NT2/D1 (cell line): ENCODE data around the gene SMIM28.
"Not testable (repeated sequence)": the region's sequence is repeated elsewhere in the genome, so short reads cannot be mapped to it uniquely, and the experiment has no call there.

Experiments
- DNase-seq: peaks from one replicate; pipeline ENCODE4 v3.0.0-alpha.2; 2011; ENCODE audit warnings: low read depth, low spot score
- H3K27me3 ChIP-seq: 2 replicates; pipeline ENCODE4 v1.6.0; 2011; ENCODE audit warnings: mild to moderate bottlenecking; ENCODE audit not compliant: insufficient read length, insufficient read depth
- H3K36me3 ChIP-seq: 2 replicates; pipeline ENCODE4 v1.6.1; 2011; ENCODE audit warnings: mild to moderate bottlenecking, low read length, mixed read lengths; ENCODE audit not compliant: insufficient read depth, insufficient read length
- H3K4me1 ChIP-seq: 2 replicates; pipeline ENCODE4 v1.5.1; 2011; ENCODE audit not compliant: insufficient read depth, insufficient read length
- H3K4me3 ChIP-seq: 2 replicates; pipeline ENCODE4 v1.5.1; 2011; ENCODE audit warnings: low read depth; ENCODE audit not compliant: insufficient read length
- H3K9ac ChIP-seq: 2 replicates; pipeline ENCODE4 v1.6.0; 2011; ENCODE audit warnings: low read depth; ENCODE audit not compliant: insufficient read length
- H3K9me3 ChIP-seq: 2 replicates; pipeline ENCODE4 v1.5.1; 2011; ENCODE audit warnings: mild to moderate bottlenecking, low read length; ENCODE audit not compliant: insufficient read depth
- SUZ12 ChIP-seq: IDR thresholded peaks from 2 replicates; pipeline ENCODE4 v1.6.1; 2011; ENCODE audit not compliant: insufficient read length, insufficient read depth; ENCODE audit errors: extremely low read depth
- YY1 ChIP-seq: IDR thresholded peaks from 2 replicates; pipeline ENCODE4 v1.6.1; 2011; ENCODE audit not compliant: insufficient read length, insufficient read depth
- ZNF274 ChIP-seq: IDR thresholded peaks from 2 replicates; pipeline ENCODE4 v1.6.1; 2011; ENCODE audit warnings: mild to moderate bottlenecking, low read depth, low read length

SMIM28 gene

DNA sequence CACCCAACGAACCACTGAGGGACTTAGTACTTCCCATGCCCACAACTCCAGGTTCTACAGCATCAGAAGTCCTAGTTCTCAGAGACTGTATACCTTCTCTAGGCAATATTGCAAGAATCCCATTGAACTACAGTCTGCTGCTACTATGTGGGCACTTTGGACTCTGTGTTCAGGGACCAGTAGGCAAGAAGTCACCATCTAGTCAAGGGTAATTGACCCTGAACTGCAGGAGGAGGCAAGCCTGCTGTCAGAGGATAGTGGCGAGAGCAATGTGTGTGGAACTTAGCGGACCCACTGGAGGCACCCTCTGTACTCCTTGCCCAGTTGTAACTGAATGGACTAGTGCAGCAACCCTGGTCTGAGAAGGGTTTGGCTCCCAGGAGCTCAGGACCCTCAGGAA is 42.1 kb downstream of the SMIM28 start:
- no peak for DNase-seq
- TF ChIP-seq YY1 = no peak
- no peak for TF ChIP-seq ZNF274
- TF ChIP-seq SUZ12 = no peak
- Histone ChIP-seq H3K36me3 (peaks cover 56% of the 10 kb centered on the region), H3K9me3 (no peaks in the 10 kb centered on the region), H3K27me3 (no peaks in the 10 kb centered on the region), H3K9ac (no peak overlapping the region), H3K4me3 (no peak overlapping the region), H3K4me1 (no peaks in the 10 kb centered on the region)

DNA sequence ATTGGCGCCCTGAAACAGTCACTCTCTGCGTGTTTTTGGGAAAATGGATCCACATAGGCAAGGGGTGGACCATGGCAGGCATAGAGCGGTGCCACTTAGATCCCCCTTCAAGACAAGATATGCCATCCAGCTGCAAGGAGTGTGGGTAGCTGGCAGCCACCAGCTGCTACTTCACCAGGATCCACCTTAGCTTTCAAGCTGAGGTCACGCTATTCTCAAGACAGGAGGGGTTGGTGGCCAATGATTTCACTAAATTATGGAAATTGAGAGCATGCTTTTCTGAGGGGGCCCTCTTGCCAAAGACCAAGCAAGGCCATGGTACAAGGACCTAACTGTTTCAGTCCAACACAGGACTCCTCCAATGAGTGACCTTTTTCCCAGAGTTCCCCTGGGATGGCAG is 42.7 kb downstream of the SMIM28 start:
- no peak for TF ChIP-seq YY1
- no peak for TF ChIP-seq SUZ12
- TF ChIP-seq ZNF274 = no peak
- no peak for DNase-seq
- Histone ChIP-seq H3K4me3 (no peak overlapping the region), H3K27me3 (no peaks in the 10 kb centered on the region), H3K4me1 (no peaks in the 10 kb centered on the region), H3K36me3 (peaks cover 51% of the 10 kb centered on the region), H3K9ac (no peak overlapping the region), H3K9me3 (no peaks in the 10 kb centered on the region)

DNA sequence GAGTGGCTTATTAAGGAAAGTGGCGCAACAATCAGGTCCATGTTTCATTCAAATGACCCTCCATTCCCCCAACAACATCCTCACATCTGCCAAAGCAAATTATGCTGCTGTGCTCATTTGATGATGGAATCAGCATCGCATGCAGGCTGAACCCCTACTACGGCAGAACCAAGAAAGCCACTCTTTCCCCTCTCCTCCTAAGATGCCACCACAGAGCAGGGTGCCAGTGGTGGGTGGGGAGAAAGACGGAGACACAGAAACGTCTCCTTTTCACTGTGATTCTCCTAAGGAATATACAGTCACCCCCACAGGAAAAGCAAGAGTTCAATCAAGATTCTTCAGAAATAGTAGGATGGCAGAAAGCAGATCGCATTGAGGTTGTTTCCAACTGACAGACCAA is 43.4 kb downstream of the SMIM28 start:
- H3K4me3 ChIP-seq = no peak overlapping the region
- no peaks in the 10 kb centered on the region for H3K9me3 ChIP-seq
- no peak for DNase-seq
- H3K36me3 ChIP-seq = peaks cover 49% of the 10 kb centered on the region
- TF ChIP-seq SUZ12 = no peak
- no peak for TF ChIP-seq YY1
- TF ChIP-seq ZNF274 = no peak
- no peaks in the 10 kb centered on the region for H3K27me3 ChIP-seq
- no peaks in the 10 kb centered on the region for H3K4me1 ChIP-seq
- H3K9ac ChIP-seq = no peak overlapping the region

DNA sequence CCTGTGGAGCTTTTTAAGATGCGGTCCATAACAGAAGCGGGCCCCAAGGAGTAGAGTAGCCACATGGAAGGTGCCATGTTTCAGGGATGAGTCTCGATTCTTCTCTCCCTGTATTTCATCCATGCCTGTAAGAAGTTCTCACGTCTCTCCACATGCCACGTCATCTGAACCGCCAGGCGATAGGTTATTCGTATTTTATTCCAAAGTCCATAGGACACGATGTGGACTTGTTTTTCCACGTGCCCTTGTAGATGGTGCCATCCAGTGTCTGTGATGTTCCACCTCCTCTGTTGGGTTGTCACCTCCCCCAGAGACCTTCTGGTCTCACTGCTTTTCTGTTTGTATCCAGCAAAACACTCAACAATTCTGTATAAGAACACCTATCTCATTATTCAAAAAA is 43.9 kb downstream of the SMIM28 start:
- Histone ChIP-seq H3K9ac (no peak overlapping the region), H3K4me1 (no peaks in the 10 kb centered on the region), H3K4me3 (no peak overlapping the region), H3K36me3 (peaks cover 52% of the 10 kb centered on the region), H3K27me3 (no peaks in the 10 kb centered on the region), H3K9me3 (no peaks in the 10 kb centered on the region)
- DNase-seq = no peak
- TF ChIP-seq YY1 = no peak
- TF ChIP-seq SUZ12 = no peak
- TF ChIP-seq ZNF274 = no peak

DNA sequence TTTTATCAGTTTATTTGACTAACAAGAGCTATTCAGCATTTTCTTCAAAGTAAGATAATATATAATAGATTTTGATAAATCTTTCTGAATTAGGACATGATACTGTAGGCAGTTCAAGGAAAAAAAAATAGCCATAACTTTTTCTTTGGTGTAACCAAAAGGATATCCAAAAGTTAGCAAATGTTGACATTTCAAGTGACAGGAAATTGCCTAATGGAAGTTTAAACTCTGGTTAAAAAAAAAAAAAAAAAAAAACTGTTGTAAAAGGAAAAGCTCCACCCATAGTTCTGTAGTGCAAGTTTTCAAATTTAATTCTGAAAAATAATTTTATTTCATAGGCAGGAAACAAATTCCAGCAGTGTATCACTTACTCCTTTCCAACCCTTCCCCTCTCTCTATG is 45.2 kb downstream of the SMIM28 start:
- TF ChIP-seq SUZ12 = no peak
- TF ChIP-seq YY1 = no peak
- no peak for TF ChIP-seq ZNF274
- no peaks in the 10 kb centered on the region for H3K9me3 ChIP-seq
- H3K9ac ChIP-seq = no peak overlapping the region
- H3K4me3 ChIP-seq = no peak overlapping the region
- DNase-seq = no peak
- no peaks in the 10 kb centered on the region for H3K27me3 ChIP-seq
- H3K4me1 ChIP-seq = no peaks in the 10 kb centered on the region
- peaks cover 47% of the 10 kb centered on the region for H3K36me3 ChIP-seq

DNA sequence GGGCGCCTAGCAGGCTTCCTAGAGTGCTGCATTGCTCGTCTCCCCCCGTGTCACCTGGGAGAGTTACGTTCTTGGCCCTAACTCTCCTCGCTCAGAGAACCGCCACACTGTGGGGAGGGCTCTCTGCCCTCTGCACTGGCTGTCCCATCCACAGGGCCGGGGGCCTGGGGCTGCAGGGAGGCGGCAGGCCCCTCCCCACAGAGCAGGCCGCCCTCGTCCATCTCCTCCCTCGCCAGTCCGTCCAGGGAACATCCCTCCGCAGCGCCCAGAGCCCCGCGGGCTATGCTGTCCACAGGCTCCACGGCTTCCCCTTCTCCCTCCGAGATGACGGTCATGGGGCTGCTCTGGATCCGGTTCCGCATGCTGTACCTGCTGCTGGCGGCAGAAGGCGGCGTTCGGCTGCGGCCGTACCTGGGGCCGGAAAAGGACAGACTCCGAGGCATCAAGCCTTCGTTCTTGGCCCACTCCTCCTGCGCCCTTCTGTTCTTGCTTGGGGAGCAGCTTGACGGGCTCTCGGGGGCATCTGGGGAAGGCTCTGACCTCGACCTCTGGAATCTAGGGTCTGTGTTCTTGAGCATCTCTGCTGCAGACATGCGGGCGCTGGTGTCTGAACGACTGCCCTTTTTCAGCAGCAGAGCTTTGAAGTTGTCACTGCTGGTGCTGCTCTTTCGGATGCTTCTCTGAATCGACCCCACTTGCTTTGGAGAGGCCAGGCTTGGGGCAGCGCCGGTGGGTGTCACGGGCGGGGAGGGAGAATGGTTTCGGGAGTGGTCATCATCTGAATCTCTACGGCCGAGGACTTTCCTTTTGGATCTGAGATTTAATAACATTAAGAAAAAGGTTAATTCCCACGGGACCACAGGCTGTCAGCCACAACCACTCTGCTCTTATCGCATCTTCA is 46.5 kb downstream of the SMIM28 start:
- peaks cover 48% of the 10 kb centered on the region for H3K36me3 ChIP-seq
- no peak overlapping the region for H3K9ac ChIP-seq
- DNase-seq = no peak
- H3K4me1 ChIP-seq = no peaks in the 10 kb centered on the region
- H3K9me3 ChIP-seq = no peaks in the 10 kb centered on the region
- H3K27me3 ChIP-seq = no peaks in the 10 kb centered on the region
- TF ChIP-seq ZNF274 (no peak), SUZ12 (no peak), YY1 (no peak)
- no peak overlapping the region for H3K4me3 ChIP-seq

DNA sequence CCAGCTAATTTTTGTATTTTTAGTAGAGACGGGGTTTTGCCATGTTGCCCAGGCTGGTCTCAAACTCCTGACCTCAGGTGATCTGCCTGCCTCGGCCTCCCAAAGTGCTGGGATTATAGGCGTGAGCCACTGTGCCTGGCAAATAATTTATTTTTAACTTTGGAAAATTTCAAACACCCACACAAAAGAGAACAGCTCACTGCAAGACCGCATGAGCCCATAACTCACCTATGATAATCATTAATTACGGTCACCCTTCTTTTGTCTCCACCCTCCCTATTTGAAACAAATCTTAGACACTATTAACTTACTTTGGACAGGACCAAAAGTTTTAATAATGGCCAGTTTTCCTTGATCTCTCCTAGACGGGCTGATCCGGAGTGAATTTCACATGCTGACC is 47.6 kb downstream of the SMIM28 start:
- H3K36me3 ChIP-seq = peaks cover 53% of the 10 kb centered on the region
- not testable (repeated sequence) for H3K4me3 ChIP-seq, DNase-seq, H3K4me1 ChIP-seq, H3K9me3 ChIP-seq, H3K9ac ChIP-seq, H3K27me3 ChIP-seq

DNA sequence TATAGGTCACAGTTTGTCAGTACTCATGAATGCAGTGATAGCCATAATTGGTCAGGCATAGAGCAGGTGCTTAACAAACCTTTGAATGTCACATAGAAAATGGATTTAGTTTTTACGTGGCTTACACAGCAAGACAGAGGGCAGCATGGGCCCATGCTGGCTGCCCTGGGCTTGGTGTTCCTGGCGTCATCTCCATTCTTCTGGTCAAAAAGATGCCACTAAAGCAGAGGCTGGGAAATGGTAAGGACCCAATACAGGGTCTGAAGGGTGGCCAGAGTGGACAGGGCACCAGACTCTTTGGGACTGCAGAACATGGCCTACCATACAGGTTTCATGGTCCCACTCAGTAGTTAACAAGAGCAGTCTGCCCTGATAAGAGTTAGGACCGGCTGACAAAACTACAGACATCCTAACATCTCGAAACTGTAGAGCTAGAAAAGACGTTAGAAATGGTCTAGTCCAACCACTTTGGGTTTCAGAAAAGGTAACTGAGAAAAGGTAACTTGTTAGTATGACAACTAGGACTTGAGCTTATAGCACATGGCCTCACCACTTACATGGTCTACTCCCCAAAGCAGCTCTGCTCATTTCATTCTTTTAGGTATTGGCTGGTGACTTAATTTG is 48.9 kb downstream of the SMIM28 start:
- H3K4me3 ChIP-seq = no peak overlapping the region
- H3K27me3 ChIP-seq = no peaks in the 10 kb centered on the region
- no peaks in the 10 kb centered on the region for H3K9me3 ChIP-seq
- peaks cover 2% of the 10 kb centered on the region for H3K4me1 ChIP-seq
- H3K9ac ChIP-seq = no peak overlapping the region
- peaks cover 58% of the 10 kb centered on the region for H3K36me3 ChIP-seq
- TF ChIP-seq YY1 = no peak
- TF ChIP-seq SUZ12 = no peak
- no peak for TF ChIP-seq ZNF274
- no peak for DNase-seq
